Stimulated activated CD4-positive, alpha-beta T cell treated with anti-CD3 and anti-CD28 coated beads, Interleukin-15, amount 100 ng/mL, for 24 hours (primary cell): ENCODE measurements around the gene NLGN1.

Experiments used
- DNase-seq: peaks from one replicate; pipeline ENCODE4 v3.0.0-alpha.2; 2020

NLGN1 gene

DNA sequence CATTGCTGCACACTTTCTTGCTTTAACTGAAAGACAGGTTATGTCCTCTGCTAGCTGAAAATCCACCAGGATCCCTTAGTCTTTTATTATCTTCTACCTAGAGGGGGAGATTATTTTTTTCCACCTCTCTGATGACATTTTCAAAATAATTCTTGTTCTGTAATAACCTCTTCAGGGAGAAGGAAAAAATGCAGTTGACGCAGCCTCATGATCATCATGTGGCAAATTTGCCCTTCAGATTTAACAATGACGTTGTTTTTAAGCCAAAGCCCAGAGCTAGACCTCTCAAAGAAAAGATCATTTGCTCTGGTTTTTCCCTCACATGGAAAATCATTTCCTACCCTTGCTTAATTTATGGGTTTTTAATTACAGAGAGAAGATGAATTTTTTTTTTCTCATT is 724.9 kb downstream of the NLGN1 start:
- no peak for DNase-seq

- no peak for DNase-seq
These were observed 727.8 kb downstream of the NLGN1 start for GRCh38 chr3:174125267-174125824.

DNA sequence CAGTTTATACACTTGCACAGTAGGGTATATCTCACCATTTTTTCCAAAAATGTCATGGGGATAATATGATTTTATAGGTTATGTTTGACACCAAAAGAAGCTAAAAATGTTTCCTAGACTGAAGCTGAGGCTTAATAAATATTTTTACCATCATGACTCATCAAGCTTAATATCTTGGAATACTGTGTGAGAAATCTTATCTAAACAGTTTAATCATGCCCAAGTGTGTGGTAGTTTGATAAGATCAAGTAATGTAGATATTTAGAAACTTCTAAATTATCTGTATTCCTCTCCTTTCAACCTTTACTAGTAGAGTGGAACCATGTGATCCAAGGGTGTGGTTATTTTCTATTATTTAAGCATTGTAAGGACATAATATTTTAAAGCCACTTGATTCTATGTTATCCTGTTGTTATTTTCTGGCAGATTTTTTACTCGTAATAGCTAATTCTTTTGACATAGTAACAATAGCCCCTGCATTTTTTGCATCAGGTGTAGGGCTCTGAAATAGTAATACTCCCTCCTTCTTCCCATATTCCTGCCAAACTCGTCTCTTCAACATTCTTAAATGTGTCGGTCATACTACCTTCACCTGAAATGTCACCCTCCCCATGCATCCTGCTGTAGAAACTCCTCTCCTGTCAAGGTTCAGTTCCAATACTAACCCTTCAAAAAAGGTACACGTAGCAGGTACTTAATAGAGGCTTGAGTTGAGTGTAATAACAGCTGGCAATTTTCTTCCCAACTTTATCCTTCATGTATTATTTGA is 729.6 kb downstream of the NLGN1 start:
- no peak for DNase-seq

- no peak for DNase-seq
These were observed 734.5 kb downstream of the NLGN1 start for GRCh38 chr3:174132006-174132405.

GRCh38 chr3:174132421-174133042 is 735.0 kb downstream of the NLGN1 start:
- DNase-seq = no peak

DNA sequence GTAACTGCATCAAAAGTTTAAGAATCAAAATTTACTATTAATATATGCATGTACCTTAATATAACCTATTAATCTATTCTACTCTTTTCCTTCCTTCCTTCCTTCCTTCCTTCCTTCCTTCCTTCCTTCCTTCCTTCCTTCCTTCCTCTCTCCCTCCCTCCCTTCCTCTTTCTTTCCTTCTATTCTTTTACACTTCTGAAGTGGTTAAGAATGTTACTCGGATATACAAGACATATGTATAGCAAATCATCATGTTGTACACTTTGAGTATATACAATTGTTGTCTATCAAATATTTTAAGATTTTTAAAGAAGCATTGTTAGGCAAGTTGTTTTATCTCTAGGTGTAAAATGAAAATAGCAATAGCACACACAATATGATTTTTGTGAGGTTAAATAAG is 748.5 kb downstream of the NLGN1 start:
- no peak for DNase-seq

DNA sequence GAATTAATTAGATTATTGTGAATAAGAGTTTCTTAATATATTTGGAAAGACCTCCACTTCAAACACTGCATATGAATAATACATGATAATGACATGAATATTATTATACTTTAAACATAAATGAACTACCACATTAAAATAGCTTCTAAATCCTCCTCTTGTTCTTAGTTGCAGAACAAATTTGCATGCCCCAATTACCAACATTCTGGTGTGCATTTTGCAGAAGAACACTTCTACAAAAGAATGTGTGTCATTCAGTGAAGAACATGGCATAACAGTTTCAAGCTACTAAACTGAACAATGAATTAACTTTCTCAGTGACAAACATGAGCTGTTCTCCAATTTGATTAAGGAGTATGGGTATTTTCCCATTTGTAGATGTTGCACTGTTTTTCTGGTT is 750.3 kb downstream of the NLGN1 start:
- DNase-seq = no peak

- DNase-seq = no peak
These were observed 756.3 kb downstream of the NLGN1 start for GRCh38 chr3:174153871-174154270.

- no peak for DNase-seq
These were observed 758.7 kb downstream of the NLGN1 start for GRCh38 chr3:174156200-174156599.

- no peak for DNase-seq
These were observed 761.1 kb downstream of the NLGN1 start for GRCh38 chr3:174158674-174159073.

DNA sequence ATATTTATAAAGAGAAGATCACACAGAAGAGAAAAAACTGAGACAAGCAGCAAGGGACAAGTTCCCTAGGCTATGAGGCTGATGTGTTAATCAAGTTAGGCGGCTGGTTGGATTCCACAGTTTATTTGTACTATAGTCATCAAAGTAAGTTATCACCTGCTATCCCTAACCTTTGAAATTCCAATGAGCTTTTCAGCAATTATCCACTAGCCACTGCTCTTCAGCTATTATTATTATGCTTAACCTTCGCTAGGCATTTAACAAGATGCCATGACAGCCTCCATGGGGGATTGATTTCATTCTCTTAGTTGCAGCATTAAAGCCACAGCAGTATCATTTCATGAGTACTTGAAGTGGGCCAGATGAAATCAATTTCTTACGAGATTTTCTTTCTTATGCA is 762.1 kb downstream of the NLGN1 start:
- DNase-seq = no peak

DNA sequence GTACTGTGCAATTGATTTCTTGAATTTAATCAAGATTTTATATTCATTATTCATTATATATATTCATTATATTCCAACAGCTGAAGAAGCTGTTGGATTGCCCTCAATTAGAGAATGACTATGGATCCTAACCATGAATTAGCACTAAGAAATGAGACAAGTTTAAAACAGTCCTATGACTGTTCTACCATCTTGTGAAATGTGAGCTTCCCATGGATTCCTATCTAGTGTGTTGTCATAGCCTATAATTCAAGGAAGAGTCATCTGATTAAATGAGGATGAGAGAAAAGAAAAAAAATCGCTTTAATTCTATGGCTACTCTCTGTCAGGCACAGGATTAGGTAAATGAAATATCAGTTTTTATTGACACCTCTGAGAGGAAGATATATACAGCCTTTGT is 765.0 kb downstream of the NLGN1 start:
- DNase-seq = no peak

DNA sequence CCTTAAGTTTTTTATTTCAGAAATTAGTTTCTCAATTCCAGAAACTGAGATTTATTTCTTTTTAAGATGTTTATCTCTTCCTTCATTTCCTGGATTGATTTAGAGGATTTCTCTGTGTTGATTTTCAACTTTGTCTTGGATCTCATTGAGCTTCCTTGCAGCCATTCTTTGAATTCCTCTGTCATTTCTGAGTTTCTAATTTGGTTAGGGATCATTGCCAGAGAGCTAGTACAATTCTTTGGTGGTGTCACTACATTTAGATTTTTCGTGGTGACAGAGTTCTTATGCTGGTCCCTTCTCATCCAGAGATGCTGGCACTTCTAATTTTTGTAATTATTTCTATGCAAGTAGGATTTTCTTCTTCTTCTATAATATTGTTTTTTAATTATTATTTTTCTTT is 770.5 kb downstream of the NLGN1 start:
- no peak for DNase-seq

GRCh38 chr3:174168538-174169254 is 771.2 kb downstream of the NLGN1 start:
- no peak for DNase-seq

DNA sequence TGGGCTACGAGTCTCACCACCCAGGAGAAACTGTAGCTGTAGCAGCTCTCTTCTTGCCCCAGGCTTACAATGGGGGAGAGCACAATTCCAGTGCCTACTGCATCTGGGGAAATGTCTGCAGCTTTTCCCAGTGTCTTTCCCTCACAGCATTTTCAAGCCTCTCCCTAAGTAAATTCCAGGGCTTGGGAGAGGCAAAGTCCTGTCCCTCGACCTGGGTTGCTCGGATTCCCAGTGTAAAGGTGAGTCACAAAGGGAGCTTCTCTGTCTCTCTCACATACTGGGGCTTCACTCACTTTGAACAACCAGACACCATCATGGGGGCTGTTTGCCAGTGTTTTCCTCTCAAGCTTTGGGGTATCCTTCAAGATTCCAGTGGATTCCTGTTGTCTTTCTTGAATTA is 772.2 kb downstream of the NLGN1 start:
- DNase-seq = no peak

- no peak for DNase-seq
These were observed 772.7 kb downstream of the NLGN1 start for GRCh38 chr3:174170248-174170647.

- no peak for DNase-seq
These were observed 788.9 kb downstream of the NLGN1 start for GRCh38 chr3:174186377-174186989.

DNA sequence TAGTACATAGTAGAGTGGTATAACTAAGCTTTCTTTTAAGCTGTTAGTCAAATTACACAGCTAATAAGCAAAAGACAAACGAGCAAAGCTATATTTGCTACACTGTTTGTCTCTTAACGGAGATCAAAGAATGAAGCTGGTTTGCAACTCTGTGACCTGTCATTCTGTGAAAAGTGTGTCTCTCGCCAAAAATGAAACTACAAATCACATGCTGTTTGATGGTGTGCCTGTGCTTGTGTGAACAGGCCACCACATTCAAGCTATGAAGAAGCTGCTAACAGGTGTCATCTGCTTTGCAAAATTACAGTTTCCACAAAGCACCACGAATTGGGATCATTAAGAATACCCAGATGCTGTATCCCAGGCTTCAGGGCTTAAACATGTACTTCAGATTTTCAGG is 793.8 kb downstream of the NLGN1 start:
- no peak for DNase-seq

DNA sequence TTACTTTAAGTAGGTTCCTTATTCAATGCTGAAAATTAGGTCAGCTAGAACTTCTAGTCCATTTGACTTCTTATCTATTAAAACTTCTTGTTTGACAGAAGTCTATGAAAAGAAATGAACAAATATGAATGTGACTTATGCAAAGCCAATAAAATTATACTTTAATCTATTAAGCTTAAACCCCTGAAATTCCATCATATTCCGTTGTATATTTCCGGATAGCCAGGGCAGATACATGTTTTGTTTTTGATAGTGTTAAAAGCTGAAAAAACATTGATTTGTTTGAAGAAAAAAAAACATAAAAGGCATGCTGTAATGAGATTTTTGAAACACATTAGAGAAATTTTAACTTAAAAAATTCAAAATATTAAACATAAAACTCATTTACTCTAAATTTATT is 794.4 kb downstream of the NLGN1 start:
- DNase-seq = no peak

DNA sequence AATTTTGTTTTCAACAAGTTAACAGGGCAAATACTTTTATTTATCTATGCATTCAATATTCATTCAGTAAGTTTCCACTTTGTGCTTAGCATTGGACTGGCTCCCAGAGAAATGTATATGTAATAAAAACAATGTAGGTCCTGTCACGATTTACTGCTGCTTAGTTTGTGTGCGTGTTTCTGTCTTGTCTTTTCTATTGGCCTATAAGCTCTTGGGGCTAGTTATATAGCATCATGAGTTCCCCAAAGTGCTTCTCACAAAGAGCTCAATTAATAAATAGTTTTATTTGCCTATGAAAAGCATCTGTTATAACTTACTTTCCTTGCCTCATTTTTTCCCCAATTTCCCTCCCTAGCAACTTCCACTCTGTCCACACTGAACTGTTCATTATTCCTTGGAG is 794.9 kb downstream of the NLGN1 start:
- no peak for DNase-seq

- DNase-seq = no peak
These were observed 796.1 kb downstream of the NLGN1 start for GRCh38 chr3:174193604-174194003.

DNA sequence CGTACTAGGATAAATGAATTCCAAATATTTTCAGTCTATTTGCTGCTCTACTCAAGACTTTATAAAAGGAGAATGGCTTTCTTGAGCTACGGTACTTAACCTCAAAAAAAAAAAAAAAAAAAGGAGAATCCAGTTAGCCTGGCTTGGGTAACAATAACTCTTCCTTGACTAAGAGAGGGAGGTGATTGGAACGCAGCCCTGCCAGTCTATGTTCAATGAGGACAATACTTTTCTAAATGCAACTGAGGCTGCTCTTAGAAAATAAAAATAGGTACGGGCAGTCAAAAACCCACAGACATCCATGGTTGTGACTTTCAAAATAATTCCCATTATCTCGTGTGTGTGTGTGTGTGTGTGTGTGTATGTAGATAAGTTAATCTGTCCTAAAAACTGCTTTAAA is 799.9 kb downstream of the NLGN1 start:
- no peak for DNase-seq

DNA sequence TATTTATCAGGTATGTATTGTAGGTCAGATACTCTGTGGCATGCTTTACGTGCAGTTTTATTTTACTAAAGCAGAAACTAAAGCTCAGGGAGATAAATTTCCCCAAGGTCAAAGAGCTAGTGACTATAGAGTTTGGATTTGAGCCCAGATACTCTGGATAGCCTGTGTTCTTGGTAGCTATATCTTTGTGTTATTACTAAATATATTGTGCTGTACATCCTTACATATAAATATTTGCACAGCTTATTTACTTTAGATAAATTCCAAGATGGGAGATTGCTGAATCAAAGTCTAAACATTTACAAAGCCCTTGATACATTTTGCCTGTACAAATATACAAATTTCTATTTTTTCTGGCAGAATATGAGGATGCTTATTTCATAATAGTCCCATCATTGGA is 800.7 kb downstream of the NLGN1 start:
- no peak for DNase-seq
